ENCODE measurements around the gene HCFC1.

The HCFC1 gene

GRCh38 chrX:153922932-153923857 is 48.4 kb downstream of the HCFC1 start:
- no peak for DNase-seq (ENCODE audit: low read depth)

- DNase-seq (ENCODE audit: low read depth): no peak
These were observed 49.8 kb downstream of the HCFC1 start for GRCh38 chrX:153921511-153922446.

DNA sequence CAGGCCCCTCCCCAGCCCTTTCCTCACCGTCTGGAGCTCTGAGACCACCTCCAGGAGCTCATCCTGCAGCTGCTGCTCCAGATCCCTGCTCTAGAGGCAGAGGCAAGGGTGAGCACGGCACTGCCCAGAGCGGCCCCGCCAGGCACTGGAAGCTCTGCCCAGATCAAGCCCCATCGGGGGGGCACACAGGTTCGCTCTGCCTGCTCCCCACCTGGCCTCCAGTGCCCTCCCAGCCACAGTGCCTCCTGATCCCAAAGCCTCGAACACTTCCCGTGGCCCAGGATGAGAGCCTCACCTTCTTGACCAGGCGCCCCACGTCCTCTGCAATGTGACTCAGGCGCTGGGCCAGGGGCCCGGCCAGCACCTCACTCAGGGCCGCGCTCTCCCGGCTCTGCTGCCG is 50.5 kb downstream of the HCFC1 start:
- DNase-seq (ENCODE audit: low read depth): no peak

- DNase-seq (ENCODE audit: low read depth): no peak
These were observed 51.1 kb downstream of the HCFC1 start for GRCh38 chrX:153920546-153920945.

DNA sequence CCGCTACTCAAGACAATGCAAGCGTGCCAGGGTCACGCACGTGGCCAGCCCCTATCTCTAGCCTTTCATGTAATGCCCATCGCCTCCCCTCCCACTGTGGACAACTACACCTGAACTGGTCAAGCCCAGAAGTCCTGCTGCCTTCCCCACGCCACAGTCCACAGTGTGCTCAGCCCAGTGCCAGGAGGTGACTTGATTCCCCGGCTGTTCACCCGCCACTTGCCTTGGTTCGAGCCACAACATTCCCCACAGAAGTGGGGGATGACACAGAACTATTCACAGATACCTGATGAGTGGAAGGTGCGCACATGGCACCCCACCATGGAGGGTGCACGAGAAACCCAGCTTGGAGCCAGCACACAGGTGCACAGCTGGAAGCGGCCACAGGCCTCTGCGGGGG is 52.3 kb downstream of the HCFC1 start:
- no peak for DNase-seq (ENCODE audit: low read depth)

- DNase-seq (ENCODE audit: low read depth): no peak
These were observed 53.7 kb downstream of the HCFC1 start for GRCh38 chrX:153917869-153918268.

DNA sequence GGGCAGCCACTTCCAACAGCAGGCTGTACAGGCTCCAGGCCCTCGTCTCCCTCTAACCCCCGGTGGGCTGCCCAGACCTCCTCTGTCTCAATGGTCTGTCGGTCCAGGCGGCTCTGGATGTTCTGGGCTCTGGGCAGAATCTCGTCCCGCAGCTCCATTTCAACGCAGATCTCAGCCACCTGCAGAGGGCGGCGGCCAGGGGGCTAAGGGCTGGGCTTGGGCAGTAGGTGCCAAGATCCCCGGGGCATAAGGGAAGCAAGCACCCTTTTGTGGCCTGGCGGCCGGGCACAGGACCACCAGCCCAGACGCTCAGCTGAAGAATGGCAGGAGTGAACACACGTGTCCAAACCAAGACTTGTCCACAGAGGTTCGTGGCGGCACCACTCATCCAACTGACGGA is 57.9 kb downstream of the HCFC1 start:
- no peak for DNase-seq (ENCODE audit: low read depth)

DNA sequence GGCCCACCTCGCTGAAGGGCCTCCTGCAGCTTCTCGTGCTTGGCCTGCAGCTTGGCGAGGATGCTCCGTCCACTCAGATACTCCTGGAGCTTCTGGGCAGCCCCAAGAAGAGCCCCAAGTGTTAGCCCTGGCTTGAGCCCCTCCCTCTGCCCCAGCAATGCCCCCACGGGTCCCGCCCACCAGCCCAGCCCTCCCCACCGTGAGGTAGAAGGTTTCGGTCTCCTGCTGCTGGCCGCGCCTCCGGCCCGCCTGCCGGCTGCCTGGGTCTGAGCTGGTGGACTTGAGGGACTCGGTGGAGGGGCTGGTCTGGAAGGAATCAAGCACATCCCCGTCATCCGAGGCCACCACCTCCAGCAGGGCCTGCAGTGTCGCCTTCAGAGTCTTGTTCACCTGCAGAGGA is 58.4 kb downstream of the HCFC1 start:
- no peak for DNase-seq (ENCODE audit: low read depth)

DNA sequence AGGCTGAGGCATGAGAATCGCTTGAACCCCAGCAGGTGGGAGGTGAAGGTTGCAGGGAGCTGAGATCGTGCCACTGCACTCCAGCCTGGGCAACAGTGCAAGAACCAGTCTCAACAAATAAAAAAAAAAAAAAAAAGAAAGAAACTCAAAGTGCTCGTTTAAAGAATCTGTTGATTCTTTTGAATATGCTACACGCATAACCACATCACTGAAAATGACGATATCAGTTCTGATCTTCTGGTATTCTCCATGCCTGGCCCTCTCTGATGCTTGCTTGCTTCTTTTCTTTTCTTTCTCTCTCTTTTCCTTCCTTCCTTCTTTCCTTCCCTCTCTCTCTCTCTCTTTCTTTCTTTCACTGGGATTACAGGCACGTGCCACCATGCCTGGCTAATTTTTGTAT is 59.8 kb downstream of the HCFC1 start:
- no peak for DNase-seq (ENCODE audit: low read depth)

DNA sequence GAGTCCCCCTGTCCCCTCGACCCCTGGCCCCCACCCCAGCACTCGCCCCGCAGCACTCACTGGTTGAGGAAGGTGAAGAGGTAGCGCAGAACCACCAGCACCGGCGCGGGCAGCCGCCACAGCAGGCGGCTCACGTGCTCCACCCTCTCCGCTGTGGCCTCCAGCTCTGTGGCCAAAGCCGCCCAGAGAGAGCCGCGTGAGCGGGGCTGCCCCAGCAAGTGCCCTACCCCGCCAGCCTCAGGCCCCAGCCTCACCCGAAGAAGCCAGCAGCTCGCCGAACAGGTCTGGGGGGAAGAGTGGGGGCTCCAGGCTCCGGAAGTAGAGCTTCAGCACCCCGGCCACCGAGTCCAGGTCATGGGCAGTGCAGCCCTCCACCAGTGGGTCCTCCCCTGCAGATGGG is 61.2 kb downstream of the HCFC1 start:
- no peak for DNase-seq (ENCODE audit: low read depth)

DNA sequence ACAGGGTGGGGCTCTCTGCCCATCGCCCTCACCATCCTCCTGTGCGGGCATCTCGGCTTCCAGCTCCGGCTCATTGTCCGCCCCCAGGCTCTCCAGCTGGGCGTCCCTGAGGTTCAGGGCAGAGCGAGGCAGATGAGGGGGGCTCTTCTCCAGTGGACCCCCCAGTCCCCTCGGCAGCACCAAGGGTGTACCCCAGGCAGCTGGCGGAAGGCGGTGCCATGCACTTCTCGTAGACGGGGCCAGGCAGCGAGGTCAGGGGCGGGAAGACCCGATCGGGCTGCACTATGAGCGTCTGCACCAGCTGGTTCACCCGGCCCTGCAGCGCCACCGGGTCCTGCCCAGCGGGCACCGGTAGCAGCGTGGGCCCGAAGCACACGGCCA is 61.6 kb downstream of the HCFC1 start:
- DNase-seq (ENCODE audit: low read depth): no peak

DNA sequence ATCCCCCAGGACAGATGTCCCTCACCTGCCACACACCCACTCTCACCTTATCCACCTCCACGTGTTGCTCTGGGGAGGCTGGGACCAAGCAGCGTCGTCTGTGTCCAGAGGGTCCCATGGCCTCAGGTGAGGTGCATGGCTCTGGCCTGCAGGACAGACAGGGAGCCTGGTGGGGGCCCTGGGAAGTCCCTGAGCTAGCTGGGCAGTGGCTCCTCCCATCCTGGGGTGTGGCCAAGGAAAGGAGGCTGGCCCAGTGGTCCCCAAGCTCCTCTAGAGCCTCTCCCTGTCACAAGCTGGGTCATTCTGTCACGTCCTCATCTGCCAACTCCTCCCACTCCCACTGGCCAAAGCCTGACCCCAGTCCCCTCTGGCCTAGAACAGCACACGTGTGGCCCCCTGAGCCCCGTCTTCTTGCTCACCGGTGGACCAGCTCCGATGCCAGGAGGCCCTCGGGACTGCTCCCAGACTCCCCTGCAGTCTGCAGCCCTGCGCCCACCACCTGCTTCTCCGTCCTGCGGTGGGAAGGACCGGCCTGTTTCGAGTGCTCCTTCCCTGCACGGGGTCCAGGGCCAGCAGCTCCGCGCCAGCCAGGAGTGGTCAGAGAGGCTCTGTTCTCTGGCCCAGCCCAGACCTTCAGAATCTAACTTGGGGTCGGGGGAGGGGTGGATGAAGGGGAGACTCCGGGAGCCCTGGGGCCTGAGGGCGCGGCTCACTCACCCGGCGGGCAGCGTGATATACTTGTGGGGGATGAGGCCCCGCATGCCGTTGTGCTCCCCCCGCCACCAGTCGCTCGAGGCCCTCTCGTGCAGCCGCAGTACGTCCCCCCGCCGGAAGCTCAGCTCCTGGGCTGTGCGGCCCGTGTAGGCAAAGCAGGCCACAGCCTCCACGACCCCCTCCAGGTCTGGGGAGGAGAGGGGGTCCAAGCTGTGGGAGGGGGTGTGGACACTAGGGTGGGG is 62.3 kb downstream of the HCFC1 start:
- DNase-seq (ENCODE audit: low read depth): no peak

GRCh38 chrX:153908219-153908860 is 63.3 kb downstream of the HCFC1 start:
- DNase-seq (ENCODE audit: low read depth): no peak

GRCh38 chrX:153907456-153907855 is 64.2 kb downstream of the HCFC1 start:
- DNase-seq (ENCODE audit: low read depth): no peak

- DNase-seq (ENCODE audit: low read depth): no peak
These were observed 65.3 kb downstream of the HCFC1 start for GRCh38 chrX:153906126-153906917.

- no peak for DNase-seq (ENCODE audit: low read depth)
These were observed 66.0 kb downstream of the HCFC1 start for GRCh38 chrX:153905481-153906095.

DNA sequence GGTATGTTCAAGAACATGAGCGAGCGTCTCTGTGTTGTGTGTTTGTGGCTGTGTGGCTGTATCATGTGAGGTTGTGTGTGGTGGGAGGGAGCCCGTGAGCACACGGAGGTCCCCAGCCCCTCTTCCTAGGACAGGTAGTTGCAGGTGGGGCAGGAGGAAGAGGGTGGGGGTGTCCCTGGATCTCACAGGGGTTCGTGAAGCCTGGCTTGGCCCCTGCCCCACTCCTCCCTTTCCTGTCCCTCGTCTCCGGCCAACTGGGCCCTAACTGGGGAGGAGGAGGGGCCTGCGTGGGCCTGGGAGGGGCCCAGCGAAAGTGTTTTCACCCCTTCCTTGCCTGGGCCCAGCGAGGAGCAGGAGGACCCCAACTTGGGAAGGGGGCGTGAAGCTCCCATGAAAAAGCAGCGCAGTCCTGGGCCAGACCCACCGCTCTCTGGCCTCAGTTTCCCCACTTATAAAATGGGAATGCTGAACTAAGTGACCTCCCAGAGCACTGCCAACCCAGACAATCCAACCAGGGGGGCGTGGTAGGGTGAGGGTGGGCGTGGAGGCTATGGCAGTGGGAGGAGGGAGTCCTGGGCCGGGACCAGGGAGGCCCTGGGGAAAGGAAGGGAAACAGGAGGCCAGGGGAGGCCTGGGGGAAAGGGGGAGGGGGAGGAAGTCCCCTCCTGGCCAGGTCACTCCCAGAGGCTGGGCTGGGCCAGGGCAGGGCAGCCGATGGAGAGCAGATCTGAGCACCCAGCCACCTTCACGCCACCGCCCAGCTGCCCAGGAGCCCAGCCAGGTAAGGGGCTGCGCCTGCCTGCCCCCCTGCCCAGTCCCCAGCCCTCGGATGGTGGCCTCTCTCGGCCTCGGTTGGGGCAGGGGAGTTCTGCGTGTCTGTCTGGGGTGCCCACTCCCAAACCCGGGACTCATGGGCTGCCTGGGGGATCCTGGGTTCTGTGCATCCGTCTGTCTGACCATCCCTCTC is 67.3 kb downstream of the HCFC1 start, which contains the start of gene AVPR2:
AVPR2 (plus strand) TSS at position 683 of the 967 bp plus-strand sequence. CDS start 473 bp downstream, outside the sequence.
- DNase-seq (ENCODE audit: low read depth): no peak

DNA sequence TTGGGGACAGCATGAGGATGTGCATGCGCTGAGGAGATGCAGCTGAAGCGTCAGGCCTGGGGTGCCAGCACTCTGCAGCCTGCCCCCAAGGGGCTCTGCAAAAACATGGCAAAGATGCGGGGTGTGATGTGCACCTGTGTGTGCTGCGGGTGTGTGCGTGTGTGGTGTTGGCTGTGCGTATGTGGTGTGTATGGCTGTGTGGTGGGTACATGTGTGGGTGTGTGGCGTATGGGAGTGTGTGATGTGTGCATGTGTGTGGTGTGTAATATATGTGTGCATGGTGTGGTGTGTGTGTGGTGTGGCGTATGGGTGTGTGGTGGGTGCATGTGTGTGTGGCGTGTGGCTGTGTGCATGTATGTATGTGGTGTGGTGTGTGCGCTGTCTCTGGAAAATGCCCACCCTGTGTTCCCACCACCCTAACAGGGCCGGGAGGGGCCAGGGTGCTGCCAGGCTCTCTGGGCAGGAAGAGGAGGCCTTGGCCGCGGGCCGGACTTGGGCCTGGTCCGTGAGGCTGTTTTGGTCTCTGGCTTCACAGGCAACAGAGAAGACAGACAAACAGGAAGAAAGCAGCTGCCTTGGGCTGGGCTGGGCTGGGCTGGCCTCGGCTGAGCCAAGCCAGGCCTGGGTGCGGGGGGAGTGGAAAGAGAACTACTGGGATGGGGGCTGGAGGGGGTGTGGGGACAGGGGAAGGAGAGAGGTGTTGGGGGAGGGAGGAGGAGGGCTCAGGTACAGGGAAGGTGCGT is 68.2 kb downstream of the HCFC1 start:
- no peak for DNase-seq (ENCODE audit: low read depth)
